GM12878 (cell line): ENCODE results near the gene CUTA. TPM values are rescaled to one million over a fixed set of nuclear protein-coding genes. Genes with fewer than 3 reads are reported as not detected.

Source experiments
- ATAC-seq: fragments of 200-7000 bp; cut with Tn5 transposase; 3 replicates; pipeline ENCODE4 v1.9.1; 2020; ENCODE audit warnings: mild to moderate bottlenecking, moderate library complexity
- BruUV-seq: library from RNA; stranded (reverse); fragments of 400-500 nt; replicated peaks from 2 replicates; lab custom pipeline; 2021; lab: Mats Ljungman, UMichigan
- CTCF ChIA-PET: fragments of 300-600 bp; sonication (Branson Sonifier 250); formaldehyde crosslinking; extraction: SDS; loops from one replicate; lab custom pipeline; 2021; ENCODE audit warnings: inconsistent platforms; lab: Yijun Ruan, JAX
- POLR2A ChIA-PET: fragments of 350-600 bp; formaldehyde crosslinking; extraction: SDS; loops from one replicate; lab custom pipeline; 2021; ENCODE audit warnings: inconsistent platforms; lab: Charles Lee
- RAD21 ChIA-PET: fragments of 300-600 bp; sonication (Branson Sonifier 250); formaldehyde crosslinking; loops from one replicate; lab custom pipeline; 2023; ENCODE audit warnings: antibody characterized with exemption; ENCODE audit not compliant: unreplicated experiment; lab: Charles Lee
- SMC1A ChIA-PET: fragments of 300-600 bp; sonication (Branson Sonifier 250); formaldehyde crosslinking; loops from one replicate; lab custom pipeline; 2023; ENCODE audit not compliant: unreplicated experiment, uncharacterized antibody; lab: Charles Lee
- DNase-seq: peaks from one replicate; pipeline ENCODE4 v3.0.0-alpha.2; 2011; ENCODE audit warnings: low read depth, low spot score
- FAIRE-seq: peaks from 3 replicates; lab custom pipeline; 2011; peaks lifted over from hg19 to GRCh38; lab: Jason Lieb, UNC
- H2AFZ ChIP-seq: 2 replicates; pipeline ENCODE4 v1.6.0; 2011; ENCODE audit warnings: low read depth, low read length, control low read depth; ENCODE audit not compliant: control insufficient read depth
- H3K27ac ChIP-seq: 2 replicates; pipeline ENCODE4 v1.5.1; 2011; ENCODE audit warnings: control low read depth; ENCODE audit not compliant: control insufficient read depth, insufficient read depth
- H3K27me3 ChIP-seq, 2 experiments: replicated peaks in 1 of 2; 2 replicates each; pipeline versions ENCODE4 v1.6.0 to v1.6.1; 2011; ENCODE audit warnings: low read length in 1 of 2; ENCODE audit not compliant: control insufficient read depth in 2 of 2, insufficient read depth in 2 of 2
- H3K36me3 ChIP-seq, 2 experiments: 2 replicates each; pipeline ENCODE4 v1.5.1; 2011; ENCODE audit warnings: low read length in 1 of 2; ENCODE audit not compliant: control insufficient read depth in 2 of 2, insufficient read depth in 2 of 2
- H3K4me1 ChIP-seq: 2 replicates; pipeline ENCODE4 v1.6.1; 2011; ENCODE audit warnings: mild to moderate bottlenecking, low read length, moderate library complexity, mixed read lengths; ENCODE audit not compliant: control insufficient read depth, insufficient read depth
- H3K4me2 ChIP-seq: 2 replicates; pipeline ENCODE4 v1.6.0; 2011; ENCODE audit warnings: control low read depth; ENCODE audit not compliant: control insufficient read depth, insufficient read depth
- H3K4me3 ChIP-seq: fragments of 200-600 bp; sonication (generic); 2 replicates; pipeline ENCODE4 v1.5.1; 2016
- H3K79me2 ChIP-seq: 2 replicates; pipeline ENCODE4 v1.6.0; 2011; ENCODE audit warnings: low read length; ENCODE audit not compliant: control insufficient read depth, insufficient read depth
- H3K9ac ChIP-seq: 2 replicates; pipeline ENCODE4 v1.8.0; 2011; ENCODE audit warnings: low read length, control low read depth, mixed read lengths; ENCODE audit not compliant: control insufficient read depth, insufficient read depth
- H3K9me3 ChIP-seq: replicated peaks from 3 replicates; pipeline ENCODE4 v1.5.1; 2011; ENCODE audit warnings: mild to moderate bottlenecking, low read length; ENCODE audit not compliant: control insufficient read depth, insufficient read depth
- H4K20me1 ChIP-seq: 2 replicates; pipeline ENCODE4 v1.6.0; 2011; ENCODE audit not compliant: control insufficient read depth, insufficient read depth
- BACH1 ChIP-seq: fragments of 450-650 bp; IDR thresholded peaks from 2 replicates; pipeline ENCODE4 v1.6.1; 2017; ENCODE audit warnings: mild to moderate bottlenecking, borderline replicate concordance
- BHLHE40 ChIP-seq, 2 experiments: fragments of 450-650 bp in 1 of 2; IDR thresholded peaks; 2 replicates each; pipeline ENCODE4 v1.6.1; 2011 to 2017; ENCODE audit warnings: low read depth in 2 of 2, borderline replicate concordance in 1 of 2, improper control_type of control experiment in 1 of 2, low read length in 1 of 2, mild to moderate bottlenecking in 1 of 2
- BMI1 ChIP-seq: fragments of 450-650 bp; IDR thresholded peaks from 2 replicates; pipeline ENCODE4 v1.6.1; 2016; ENCODE audit warnings: mild to moderate bottlenecking, moderate library complexity, borderline replicate concordance
- CBX5 ChIP-seq: sonication (generic); IDR thresholded peaks from 2 replicates; pipeline ENCODE4 v1.6.1; 2016; ENCODE audit warnings: low read depth, moderate library complexity, mild to moderate bottlenecking, inconsistent platforms
- CHD1 ChIP-seq: IDR thresholded peaks from 2 replicates; pipeline ENCODE4 v1.6.1; 2012; ENCODE audit warnings: low read depth, low read length, improper control_type of control experiment
- CREM ChIP-seq: IDR thresholded peaks from 2 replicates; pipeline ENCODE4 v1.6.1; 2014; ENCODE audit warnings: antibody characterized with exemption, low read depth
- ELK1 ChIP-seq: IDR thresholded peaks from 2 replicates; pipeline ENCODE4 v1.6.1; 2012; ENCODE audit warnings: low read depth, low read length, improper control_type of control experiment
- MEF2A ChIP-seq: IDR thresholded peaks from 2 replicates; pipeline ENCODE4 v1.6.1; 2011; ENCODE audit warnings: low read depth, mild to moderate bottlenecking, low read length, moderate library complexity; ENCODE audit not compliant: insufficient read depth
- POU2F2 ChIP-seq: IDR thresholded peaks from 3 replicates; pipeline ENCODE4 v1.6.1; 2011; ENCODE audit warnings: low read depth, mild to moderate bottlenecking, low read length, borderline replicate concordance
- SMC3 ChIP-seq: IDR thresholded peaks from 2 replicates; pipeline ENCODE4 v1.6.1; 2011; ENCODE audit warnings: low read length, improper control_type of control experiment, borderline replicate concordance
- SREBF1 ChIP-seq: IDR thresholded peaks from 2 replicates; pipeline ENCODE4 v1.6.1; 2012; ENCODE audit warnings: mild to moderate bottlenecking, low read length
- ZNF207 ChIP-seq: fragments of 450-650 bp; IDR thresholded peaks from 2 replicates; pipeline ENCODE4 v1.6.1; 2014; ENCODE audit warnings: antibody characterized with exemption, mild to moderate bottlenecking, borderline replicate concordance
- ZNF384 ChIP-seq: IDR thresholded peaks from 2 replicates; pipeline ENCODE4 v1.6.1; 2012; ENCODE audit warnings: low read depth, mild to moderate bottlenecking, low read length, improper control_type of control experiment, borderline replicate concordance
- ZSCAN29 ChIP-seq: fragments of 450-650 bp; IDR thresholded peaks from 2 replicates; pipeline ENCODE4 v1.6.1; 2017; ENCODE audit warnings: mild to moderate bottlenecking, moderate library complexity
- ZZZ3 ChIP-seq: IDR thresholded peaks from 2 replicates; pipeline ENCODE4 v1.6.1; 2011; ENCODE audit warnings: low read depth; ENCODE audit not compliant: control insufficient read depth, insufficient read length
- WGBS: methylation state at CpG from one replicate; pipeline ENCODE4 v1.1.6; 2016; ENCODE audit warnings: low lambda C conversion rate; ENCODE audit not compliant: insufficient replicate concordance, insufficient coverage; ENCODE audit errors: missing lambda C conversion rate; 5-methylcytosine and 5-hydroxymethylcytosine counted together
- in situ Hi-C: fragments of 300-500 bp; cut with MboI; formaldehyde crosslinking; loops from 9 replicates; pipeline ENCODE4 v1.14.3; 2018; ENCODE audit warnings: mixed read lengths
- intact Hi-C: fragments of 100-400 bp; cut with micrococcal nuclease; formaldehyde crosslinking; loops from one replicate; pipeline ENCODE4 v1.14.2; 2022; ENCODE audit not compliant: unreplicated experiment
- polyA plus RNA-seq, 11 experiments: library from polyadenylated mRNA; depleted of rRNA in 4 of 11; unstranded in 6 of 11; stranded (reverse) in 5 of 11; fragments of >200 nt; fragmentation: Nextera tagmentation in 4 of 11; fragmentation: Illumina TruSeq in 1 of 11; extraction: Ambion mirVana in 4 of 11; extraction: Trizol in 1 of 11; gene quantifications; 1 replicate in 1 of 11; 2 replicates in 10 of 11; pipeline versions ENCODE4 v1.2.1 to v1.2.3, GENCODE V29; 2011 to 2016; ENCODE audit warnings: inconsistent platforms in 2 of 11, missing spikeins in 2 of 11, low read depth in 1 of 11
- total RNA-seq, 4 experiments: library from RNA; depleted of rRNA in 3 of 4; stranded (reverse); fragments of >200 nt in 3 of 4; fragmentation: Illumina TruSeq in 1 of 4; extraction: Trizol in 1 of 4; gene quantifications; 2 replicates each; pipeline versions ENCODE4 v1.2.1 to v1.2.3, GENCODE V29; 2013 to 2021
- TF ChIP-seq, protein P1 (sequence below): fragments of 150-350 bp; IDR thresholded peaks from 2 replicates; pipeline ENCODE4 v1.6.1; 2014; ENCODE audit warnings: mild to moderate bottlenecking, low read depth, low read length
- TF ChIP-seq, protein P2 (sequence below): IDR thresholded peaks from 2 replicates; pipeline ENCODE4 v1.6.1; 2011; ENCODE audit warnings: mild to moderate bottlenecking, low read depth, low read length, moderate library complexity; ENCODE audit not compliant: insufficient replicate concordance
- TF ChIP-seq, protein P3 (sequence below): IDR thresholded peaks from 2 replicates; pipeline ENCODE4 v1.6.1; 2011; ENCODE audit warnings: low read depth, low read length, improper control_type of control experiment, borderline replicate concordance

Gene CUTA
- total and polyA plus RNA-seq, 10 of the 15 experiments (the other 5 are each of a cell fraction or from before 2014, with no cell fraction given), result 102 to 293 (median 189) TPM

DNA sequence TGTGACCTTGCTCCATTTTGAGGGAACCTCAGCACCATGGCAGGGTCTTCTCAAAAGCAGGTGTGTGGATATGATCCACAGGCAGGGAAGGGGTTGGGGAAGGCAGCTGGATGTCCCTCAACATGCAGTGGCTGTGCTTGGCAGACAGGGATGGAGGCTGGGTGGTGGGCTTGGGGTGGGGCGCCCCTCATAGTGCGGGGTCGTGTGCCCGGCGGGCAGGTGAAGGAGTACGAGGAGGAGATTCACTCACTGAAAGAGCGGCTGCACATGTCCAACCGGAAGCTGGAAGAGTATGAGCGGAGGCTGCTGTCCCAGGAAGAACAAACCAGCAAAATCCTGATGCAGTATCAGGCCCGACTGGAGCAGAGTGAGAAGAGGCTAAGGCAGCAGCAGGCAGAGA is 28.4 kb upstream of the CUTA start:
- no TSS peak for BruUV-seq
- DNase-seq (no peak), ATAC-seq (no peak), FAIRE-seq (no peak)
- ChIA-PET CTCF (no interaction called here), POLR2A (interaction anchor here (0.6 to 0.7 kb wide), 2 partner anchors 86 to 439 kb away, joined by 6 to 7 read pairs; no protein-coding TSS in a partner anchor), SMC1A (interaction anchor here (1.3 kb wide), 1 partner anchor 8 kb away, joined by 3 read pairs; the partner anchor contains the start of gene ZBTB9), RAD21 (interaction anchor here (0.7 kb wide), 1 partner anchor 8 kb away, joined by 3 read pairs; the partner anchor contains the start of gene ZBTB9)
- Histone ChIP-seq H3K79me2 (no peaks in the 10 kb centered on the region), H3K9ac (no peak overlapping the region), H2AFZ (no peak overlapping the region), H3K27ac (no peak overlapping the region), H3K4me2 (no peak overlapping the region), H4K20me1 (no peaks in the 10 kb centered on the region; the same call in 1 of the 2 replicates), H3K9me3 (no peaks in the 10 kb centered on the region), H3K4me1 (no peaks in the 10 kb centered on the region), H3K4me3 (no peak overlapping the region), H3K36me3 (peaks cover 2 to 9% of the 10 kb centered on the region in 2 experiments; a peak in 3 of 4 replicates), H3K27me3 (no peaks in the 10 kb centered on the region)
- WGBS, result 94% methylated on average over 10 of the region's 10 CpGs
- intact Hi-C loops, result no loop called here
- no peak for TF ChIP-seq BMI1
- TF ChIP-seq BHLHE40 (IDR thresholded peaks at IDR 0.05; ENCODE audit: borderline replicate concordance in 1 of 2, low read depth in 2 of 2, low read length in 1 of 2), result no peak
- no peak for TF ChIP-seq BACH1
- no peak for TF ChIP-seq SREBF1
- TF ChIP-seq, protein P1, sequence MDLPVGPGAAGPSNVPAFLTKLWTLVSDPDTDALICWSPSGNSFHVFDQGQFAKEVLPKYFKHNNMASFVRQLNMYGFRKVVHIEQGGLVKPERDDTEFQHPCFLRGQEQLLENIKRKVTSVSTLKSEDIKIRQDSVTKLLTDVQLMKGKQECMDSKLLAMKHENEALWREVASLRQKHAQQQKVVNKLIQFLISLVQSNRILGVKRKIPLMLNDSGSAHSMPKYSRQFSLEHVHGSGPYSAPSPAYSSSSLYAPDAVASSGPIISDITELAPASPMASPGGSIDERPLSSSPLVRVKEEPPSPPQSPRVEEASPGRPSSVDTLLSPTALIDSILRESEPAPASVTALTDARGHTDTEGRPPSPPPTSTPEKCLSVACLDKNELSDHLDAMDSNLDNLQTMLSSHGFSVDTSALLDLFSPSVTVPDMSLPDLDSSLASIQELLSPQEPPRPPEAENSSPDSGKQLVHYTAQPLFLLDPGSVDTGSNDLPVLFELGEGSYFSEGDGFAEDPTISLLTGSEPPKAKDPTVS, result no peak
- no peak for TF ChIP-seq CHD1
- TF ChIP-seq ZZZ3, result no peak
- no peak for TF ChIP-seq CBX5
- TF ChIP-seq, protein P2, sequence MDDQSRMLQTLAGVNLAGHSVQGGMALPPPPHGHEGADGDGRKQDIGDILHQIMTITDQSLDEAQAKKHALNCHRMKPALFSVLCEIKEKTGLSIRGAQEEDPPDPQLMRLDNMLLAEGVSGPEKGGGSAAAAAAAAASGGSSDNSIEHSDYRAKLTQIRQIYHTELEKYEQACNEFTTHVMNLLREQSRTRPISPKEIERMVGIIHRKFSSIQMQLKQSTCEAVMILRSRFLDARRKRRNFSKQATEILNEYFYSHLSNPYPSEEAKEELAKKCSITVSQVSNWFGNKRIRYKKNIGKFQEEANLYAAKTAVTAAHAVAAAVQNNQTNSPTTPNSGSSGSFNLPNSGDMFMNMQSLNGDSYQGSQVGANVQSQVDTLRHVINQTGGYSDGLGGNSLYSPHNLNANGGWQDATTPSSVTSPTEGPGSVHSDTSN, result no peak
- no peak for TF ChIP-seq ELK1
- TF ChIP-seq ZSCAN29, result no peak
- no peak for TF ChIP-seq CREM
- TF ChIP-seq SMC3, result no peak
- no peak for TF ChIP-seq ZNF207
- TF ChIP-seq, protein P3, sequence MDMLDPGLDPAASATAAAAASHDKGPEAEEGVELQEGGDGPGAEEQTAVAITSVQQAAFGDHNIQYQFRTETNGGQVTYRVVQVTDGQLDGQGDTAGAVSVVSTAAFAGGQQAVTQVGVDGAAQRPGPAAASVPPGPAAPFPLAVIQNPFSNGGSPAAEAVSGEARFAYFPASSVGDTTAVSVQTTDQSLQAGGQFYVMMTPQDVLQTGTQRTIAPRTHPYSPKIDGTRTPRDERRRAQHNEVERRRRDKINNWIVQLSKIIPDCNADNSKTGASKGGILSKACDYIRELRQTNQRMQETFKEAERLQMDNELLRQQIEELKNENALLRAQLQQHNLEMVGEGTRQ, result no peak
- no peak for TF ChIP-seq POU2F2
- no peak for TF ChIP-seq MEF2A
- TF ChIP-seq ZNF384, result no peak
- in situ Hi-C loops, result no loop called here
